ENCODE measurements around the gene BMAL1.

The BMAL1 gene

GRCh38 chr11:13339195-13340153, 61.9 kb downstream of the BMAL1 start:
- peaks cover 23 to 25% of the 10 kb centered on the region in 2 donors for H3K4me1 ChIP-seq (ENCODE audit: control insufficient read depth in 1 of 2, insufficient read depth in 2 of 2, low read length in 2 of 2)
- H3K4me3 ChIP-seq (ENCODE audit: low read depth in 1 of 2, low read length in 2 of 2), result no peak overlapping the region
- no peak overlapping the region for H3K9ac ChIP-seq (ENCODE audit: low read depth in 1 of 2, low read length in 2 of 2)

DNA sequence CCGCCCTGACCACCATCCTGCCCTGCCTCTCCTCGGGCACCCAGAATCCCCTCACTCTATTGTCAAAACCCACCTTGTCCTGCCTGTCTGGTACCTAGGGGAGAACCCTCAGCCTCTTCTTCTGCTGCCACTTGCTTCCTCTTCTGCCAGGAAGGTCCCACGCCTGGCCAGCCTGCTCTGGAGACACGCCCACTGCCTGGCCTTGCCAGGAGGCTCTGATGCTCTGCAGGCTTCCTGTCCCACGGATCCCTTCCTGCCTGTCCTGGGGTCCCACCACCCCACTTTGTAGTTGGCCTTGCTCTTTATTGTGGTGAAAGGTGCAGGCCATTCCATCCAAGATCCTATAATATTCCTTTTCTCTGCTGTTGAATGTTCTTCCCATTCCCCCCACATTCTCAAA, 63.4 kb downstream of the BMAL1 start:
- no peak overlapping the region for H3K4me3 ChIP-seq (ENCODE audit: low read depth in 1 of 2, low read length in 2 of 2)
- no peaks in the 10 kb centered on the region for H3K27me3 ChIP-seq (ENCODE audit: control insufficient read depth in 1 of 2, insufficient read depth in 2 of 2, low read length in 2 of 2)
- no peak overlapping the region for H3K9ac ChIP-seq (ENCODE audit: low read depth in 1 of 2, low read length in 2 of 2)
- no peak overlapping the region for H3K27ac ChIP-seq (ENCODE audit: low read depth, low read length)
- no peaks in the 10 kb centered on the region for H3K36me3 ChIP-seq (ENCODE audit: control insufficient read depth in 1 of 2, insufficient read depth in 2 of 2, low read length in 2 of 2)
- peaks cover 17 to 22% of the 10 kb centered on the region in 2 donors for H3K4me1 ChIP-seq (ENCODE audit: control insufficient read depth in 1 of 2, insufficient read depth in 2 of 2, low read length in 2 of 2)
- H3K9me3 ChIP-seq (ENCODE audit: control insufficient read depth in 1 of 2, low read length in 2 of 2), result no peaks in the 10 kb centered on the region

More at GRCh38 chr11:13339195-13340153, 61.9 kb downstream of the BMAL1 start:
- Histone ChIP-seq H3K9me3 (ENCODE audit: control insufficient read depth in 1 of 2, low read length in 2 of 2) (no peaks in the 10 kb centered on the region), H3K27ac (ENCODE audit: low read depth, low read length) (no peak overlapping the region), H3K36me3 (ENCODE audit: control insufficient read depth in 1 of 2, insufficient read depth in 2 of 2, low read length in 2 of 2) (no peaks in the 10 kb centered on the region), H3K27me3 (ENCODE audit: control insufficient read depth in 1 of 2, insufficient read depth in 2 of 2, low read length in 2 of 2) (no peaks in the 10 kb centered on the region)

DNA sequence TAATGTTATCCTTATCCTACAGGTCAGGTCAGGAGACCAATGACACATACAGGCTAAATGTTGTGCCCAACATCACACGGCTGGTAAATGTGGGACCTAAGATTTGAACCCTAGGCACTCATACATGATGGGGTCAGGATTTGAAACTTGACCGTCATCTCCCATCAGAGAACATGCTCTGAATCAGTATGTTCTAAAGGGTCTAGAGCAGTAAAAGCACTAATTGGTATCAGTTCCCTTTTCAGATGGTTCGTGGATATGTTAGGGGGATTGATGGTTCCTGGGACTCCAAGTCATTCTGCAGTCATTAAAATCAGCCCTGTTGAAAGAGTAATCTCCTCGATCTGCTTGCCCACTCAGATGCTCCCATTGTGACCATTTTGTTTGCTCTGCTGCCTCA, 65.5 kb downstream of the BMAL1 start:
- Histone ChIP-seq H3K4me3 (ENCODE audit: low read depth in 1 of 2, low read length in 2 of 2) (no peak overlapping the region), H3K36me3 (ENCODE audit: control insufficient read depth in 1 of 2, insufficient read depth in 2 of 2, low read length in 2 of 2) (no peaks in the 10 kb centered on the region), H3K9me3 (ENCODE audit: control insufficient read depth in 1 of 2, low read length in 2 of 2) (no peaks in the 10 kb centered on the region), H3K9ac (ENCODE audit: low read depth in 1 of 2, low read length in 2 of 2) (no peak overlapping the region), H3K27me3 (ENCODE audit: control insufficient read depth in 1 of 2, insufficient read depth in 2 of 2, low read length in 2 of 2) (no peaks in the 10 kb centered on the region), H3K4me1 (ENCODE audit: control insufficient read depth in 1 of 2, insufficient read depth in 2 of 2, low read length in 2 of 2) (peaks cover 16 to 17% of the 10 kb centered on the region in 2 donors), H3K27ac (ENCODE audit: low read depth, low read length) (no peak overlapping the region)

GRCh38 chr11:13343931-13344717, 66.5 kb downstream of the BMAL1 start:
- H3K4me1 ChIP-seq (ENCODE audit: control insufficient read depth in 1 of 2, insufficient read depth in 2 of 2, low read length in 2 of 2), result peaks cover 5 to 8% of the 10 kb centered on the region in 2 donors
- H3K9me3 ChIP-seq (ENCODE audit: control insufficient read depth in 1 of 2, low read length in 2 of 2), result no peaks in the 10 kb centered on the region
- no peak overlapping the region for H3K9ac ChIP-seq (ENCODE audit: low read depth in 1 of 2, low read length in 2 of 2)
- no peak overlapping the region for H3K27ac ChIP-seq (ENCODE audit: low read depth, low read length)
- no peaks in the 10 kb centered on the region for H3K27me3 ChIP-seq (ENCODE audit: control insufficient read depth in 1 of 2, insufficient read depth in 2 of 2, low read length in 2 of 2)
- no peak overlapping the region for H3K4me3 ChIP-seq (ENCODE audit: low read depth in 1 of 2, low read length in 2 of 2)
- H3K36me3 ChIP-seq (ENCODE audit: control insufficient read depth in 1 of 2, insufficient read depth in 2 of 2, low read length in 2 of 2), result no peaks in the 10 kb centered on the region

DNA sequence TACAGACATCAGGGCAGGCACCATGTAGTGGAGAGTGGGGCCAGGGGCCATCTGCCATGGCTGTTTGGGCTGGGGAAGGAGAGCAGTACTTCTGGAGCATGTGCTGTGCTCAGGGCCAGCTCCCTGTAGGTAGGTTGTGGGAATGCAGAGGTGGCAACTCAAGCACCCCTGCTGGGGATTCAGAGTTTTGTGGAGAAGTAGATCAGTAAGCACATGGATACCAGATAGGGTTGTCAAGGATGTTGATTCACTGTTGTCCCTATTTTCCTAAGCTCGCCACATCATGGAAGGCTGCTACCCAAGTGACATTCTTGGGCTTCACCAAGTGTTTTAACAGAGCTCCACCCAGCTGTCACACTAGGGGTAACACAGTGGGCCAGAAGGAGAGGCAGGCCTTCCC, 67.2 kb downstream of the BMAL1 start:
- H3K4me3 ChIP-seq (ENCODE audit: low read depth in 1 of 2, low read length in 2 of 2), result no peak overlapping the region
- no peaks in the 10 kb centered on the region for H3K36me3 ChIP-seq (ENCODE audit: control insufficient read depth in 1 of 2, insufficient read depth in 2 of 2, low read length in 2 of 2)
- H3K27me3 ChIP-seq (ENCODE audit: control insufficient read depth in 1 of 2, insufficient read depth in 2 of 2, low read length in 2 of 2), result no peaks in the 10 kb centered on the region
- H3K9me3 ChIP-seq (ENCODE audit: control insufficient read depth in 1 of 2, low read length in 2 of 2), result no peaks in the 10 kb centered on the region
- H3K4me1 ChIP-seq (ENCODE audit: control insufficient read depth in 1 of 2, insufficient read depth in 2 of 2, low read length in 2 of 2), result peaks cover 0 to under 1% of the 10 kb centered on the region in 2 donors
- no peak overlapping the region for H3K9ac ChIP-seq (ENCODE audit: low read depth in 1 of 2, low read length in 2 of 2)
- H3K27ac ChIP-seq (ENCODE audit: low read depth, low read length), result no peak overlapping the region

- no peaks in the 10 kb centered on the region for H3K27me3 ChIP-seq (ENCODE audit: control insufficient read depth in 1 of 2, insufficient read depth in 2 of 2, low read length in 2 of 2)
- peaks cover 0 to 5% of the 10 kb centered on the region in 2 donors for H3K36me3 ChIP-seq (ENCODE audit: control insufficient read depth in 1 of 2, insufficient read depth in 2 of 2, low read length in 2 of 2)
- no peak overlapping the region for H3K4me3 ChIP-seq (ENCODE audit: low read depth in 1 of 2, low read length in 2 of 2)
- H3K27ac ChIP-seq (ENCODE audit: low read depth, low read length), result no peak overlapping the region
- H3K4me1 ChIP-seq (ENCODE audit: control insufficient read depth in 1 of 2, insufficient read depth in 2 of 2, low read length in 2 of 2), result no peaks in the 10 kb centered on the region
- no peak overlapping the region for H3K9ac ChIP-seq (ENCODE audit: low read depth in 1 of 2, low read length in 2 of 2)
- no peaks in the 10 kb centered on the region for H3K9me3 ChIP-seq (ENCODE audit: control insufficient read depth in 1 of 2, low read length in 2 of 2)
Measured at GRCh38 chr11:13346470-13346869, 68.9 kb downstream of the BMAL1 start.

- Histone ChIP-seq H3K9me3 (ENCODE audit: control insufficient read depth in 1 of 2, low read length in 2 of 2) (no peaks in the 10 kb centered on the region), H3K27ac (ENCODE audit: low read depth, low read length) (no peak overlapping the region), H3K27me3 (ENCODE audit: control insufficient read depth in 1 of 2, insufficient read depth in 2 of 2, low read length in 2 of 2) (no peaks in the 10 kb centered on the region), H3K9ac (ENCODE audit: low read depth in 1 of 2, low read length in 2 of 2) (no peak overlapping the region), H3K4me3 (ENCODE audit: low read depth in 1 of 2, low read length in 2 of 2) (no peak overlapping the region), H3K4me1 (ENCODE audit: control insufficient read depth in 1 of 2, insufficient read depth in 2 of 2, low read length in 2 of 2) (no peaks in the 10 kb centered on the region), H3K36me3 (ENCODE audit: control insufficient read depth in 1 of 2, insufficient read depth in 2 of 2, low read length in 2 of 2) (peaks cover 0 to 5% of the 10 kb centered on the region in 2 donors)
Measured at GRCh38 chr11:13347901-13348300, 70.3 kb downstream of the BMAL1 start.

GRCh38 chr11:13348305-13348704, 70.7 kb downstream of the BMAL1 start:
- H3K36me3 ChIP-seq (ENCODE audit: control insufficient read depth in 1 of 2, insufficient read depth in 2 of 2, low read length in 2 of 2), result peaks cover 0 to 5% of the 10 kb centered on the region in 2 donors
- H3K4me1 ChIP-seq (ENCODE audit: control insufficient read depth in 1 of 2, insufficient read depth in 2 of 2, low read length in 2 of 2), result no peaks in the 10 kb centered on the region

GRCh38 chr11:13349046-13349445, 71.5 kb downstream of the BMAL1 start:
- no peaks in the 10 kb centered on the region for H3K4me1 ChIP-seq (ENCODE audit: control insufficient read depth in 1 of 2, insufficient read depth in 2 of 2, low read length in 2 of 2)
- no peaks in the 10 kb centered on the region for H3K27me3 ChIP-seq (ENCODE audit: control insufficient read depth in 1 of 2, insufficient read depth in 2 of 2, low read length in 2 of 2)
- no peaks in the 10 kb centered on the region for H3K9me3 ChIP-seq (ENCODE audit: control insufficient read depth in 1 of 2, low read length in 2 of 2)
- peaks cover 0 to 5% of the 10 kb centered on the region in 2 donors for H3K36me3 ChIP-seq (ENCODE audit: control insufficient read depth in 1 of 2, insufficient read depth in 2 of 2, low read length in 2 of 2)
- H3K4me3 ChIP-seq (ENCODE audit: low read depth in 1 of 2, low read length in 2 of 2), result no peak overlapping the region
- no peak overlapping the region for H3K9ac ChIP-seq (ENCODE audit: low read depth in 1 of 2, low read length in 2 of 2)
- H3K27ac ChIP-seq (ENCODE audit: low read depth, low read length), result no peak overlapping the region

More at GRCh38 chr11:13348305-13348704, 70.7 kb downstream of the BMAL1 start:
- H3K9ac ChIP-seq (ENCODE audit: low read depth in 1 of 2, low read length in 2 of 2), result no peak overlapping the region
- H3K4me3 ChIP-seq (ENCODE audit: low read depth in 1 of 2, low read length in 2 of 2), result no peak overlapping the region
- no peaks in the 10 kb centered on the region for H3K27me3 ChIP-seq (ENCODE audit: control insufficient read depth in 1 of 2, insufficient read depth in 2 of 2, low read length in 2 of 2)
- H3K9me3 ChIP-seq (ENCODE audit: control insufficient read depth in 1 of 2, low read length in 2 of 2), result no peaks in the 10 kb centered on the region
- H3K27ac ChIP-seq (ENCODE audit: low read depth, low read length), result no peak overlapping the region

- Histone ChIP-seq H3K4me1 (ENCODE audit: control insufficient read depth in 1 of 2, insufficient read depth in 2 of 2, low read length in 2 of 2) (no peaks in the 10 kb centered on the region), H3K36me3 (ENCODE audit: control insufficient read depth in 1 of 2, insufficient read depth in 2 of 2, low read length in 2 of 2) (peaks cover 2 to 5% of the 10 kb centered on the region in 2 donors), H3K9me3 (ENCODE audit: control insufficient read depth in 1 of 2, low read length in 2 of 2) (no peaks in the 10 kb centered on the region), H3K27me3 (ENCODE audit: control insufficient read depth in 1 of 2, insufficient read depth in 2 of 2, low read length in 2 of 2) (no peaks in the 10 kb centered on the region), H3K27ac (ENCODE audit: low read depth, low read length) (no peak overlapping the region), H3K9ac (ENCODE audit: low read depth in 1 of 2, low read length in 2 of 2) (no peak overlapping the region), H3K4me3 (ENCODE audit: low read depth in 1 of 2, low read length in 2 of 2) (no peak overlapping the region)
Measured at GRCh38 chr11:13349581-13349980, 72.0 kb downstream of the BMAL1 start.

Measured in duodenal mucosa (tissue), 2 donors.